CD4-positive, alpha-beta T cell treated with Interleukin-21 for 1 hour (primary cell): Measurements from ENCODE around the gene RIBC2.
"Not testable (repeated sequence)": the region's sequence is repeated elsewhere in the genome, so short reads cannot be mapped to it uniquely, and the experiment has no call there.

ENCODE experiments used
- DNase-seq: peaks from one replicate; pipeline ENCODE4 v3.0.0-alpha.2; 2020

The RIBC2 gene

GRCh38 chr22:45425531-45426265 is 12.2 kb downstream of the RIBC2 start:
- no peak for DNase-seq

DNA sequence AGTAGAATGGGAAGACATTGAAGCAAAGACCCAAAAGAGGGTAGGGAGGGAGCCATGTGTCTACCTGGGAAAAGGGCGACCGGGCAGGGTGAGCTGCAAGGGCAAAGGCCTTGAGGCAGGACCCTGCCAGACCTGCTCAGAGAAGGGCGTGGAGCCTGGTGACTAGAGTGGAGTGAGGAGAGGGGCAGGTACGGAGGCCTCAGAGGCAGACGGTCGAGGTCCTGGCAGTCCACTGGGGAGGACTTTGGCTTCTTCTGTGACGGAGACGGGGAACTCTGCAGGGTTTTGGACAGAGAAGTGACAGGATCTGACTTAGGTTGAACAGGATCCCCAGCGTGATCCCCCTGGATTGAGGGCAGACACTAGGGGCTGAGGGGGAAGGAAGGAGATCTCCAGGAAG is 12.9 kb downstream of the RIBC2 start:
- DNase-seq: no peak

DNA sequence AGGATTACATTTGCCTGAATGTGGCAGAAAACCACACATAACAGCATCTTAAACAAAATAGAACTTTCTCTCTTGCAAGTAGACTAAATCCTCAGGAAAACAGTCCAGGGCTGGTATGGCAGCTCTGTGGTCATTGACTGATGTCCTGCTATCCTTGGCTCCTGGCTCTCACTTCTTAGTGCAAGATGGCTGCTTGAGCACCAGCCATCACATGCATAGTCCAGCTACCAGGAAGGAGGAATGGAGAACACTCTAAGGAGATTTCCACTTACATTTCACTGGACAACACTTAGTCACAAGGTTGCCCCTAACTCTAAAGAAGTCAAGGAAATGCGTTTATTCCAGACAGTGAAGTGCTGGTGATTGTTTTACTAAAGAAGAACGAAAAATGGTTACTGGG is 13.6 kb downstream of the RIBC2 start:
- DNase-seq: no peak

- no peak for DNase-seq
Observed at GRCh38 chr22:45428391-45429385, 15.2 kb downstream of the RIBC2 start.

DNA sequence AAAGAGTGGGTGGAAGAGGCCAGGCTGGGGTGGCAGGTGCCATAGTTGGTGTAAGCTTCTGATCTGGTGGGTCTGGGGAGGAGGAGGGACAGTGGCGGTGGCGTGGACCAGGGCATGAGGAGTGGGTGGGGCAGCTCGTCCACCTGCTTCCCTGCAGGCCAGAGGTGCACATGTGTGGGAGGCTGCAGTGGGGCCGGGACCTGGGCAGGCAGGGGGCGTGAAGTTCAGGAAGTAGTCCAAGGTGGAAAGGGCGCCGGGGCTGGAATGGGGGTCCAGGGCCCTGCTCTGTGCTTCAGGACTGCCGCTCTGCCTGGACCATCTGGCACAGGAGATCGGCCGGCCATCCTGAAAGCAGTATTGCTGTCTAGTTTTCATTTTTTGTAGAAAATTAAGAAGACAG is 15.9 kb downstream of the RIBC2 start:
- no peak for DNase-seq

- no peak for DNase-seq
Observed at GRCh38 chr22:45429981-45430775, 16.7 kb downstream of the RIBC2 start.

GRCh38 chr22:45430871-45431270 is 17.4 kb downstream of the RIBC2 start:
- DNase-seq: no peak

DNA sequence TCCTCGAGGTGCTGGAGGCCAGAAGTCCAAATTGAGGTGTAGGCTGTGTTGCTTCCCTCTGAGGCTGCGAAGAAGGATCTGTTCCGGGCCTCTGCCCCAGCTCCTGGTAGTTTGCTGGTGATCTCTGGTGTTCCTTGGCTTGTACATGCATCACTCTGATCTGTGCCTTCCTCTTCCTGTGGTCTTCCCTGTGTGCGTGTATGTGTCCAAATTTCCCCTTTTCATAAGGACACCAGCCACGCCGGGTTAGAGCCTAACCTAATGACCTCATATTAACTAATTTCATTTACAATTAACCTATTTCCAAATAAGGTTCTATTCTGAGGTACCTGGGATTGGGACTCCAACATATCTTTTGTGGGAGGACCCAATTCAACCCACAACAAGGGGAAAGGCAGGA is 21.5 kb downstream of the RIBC2 start:
- no peak for DNase-seq

DNA sequence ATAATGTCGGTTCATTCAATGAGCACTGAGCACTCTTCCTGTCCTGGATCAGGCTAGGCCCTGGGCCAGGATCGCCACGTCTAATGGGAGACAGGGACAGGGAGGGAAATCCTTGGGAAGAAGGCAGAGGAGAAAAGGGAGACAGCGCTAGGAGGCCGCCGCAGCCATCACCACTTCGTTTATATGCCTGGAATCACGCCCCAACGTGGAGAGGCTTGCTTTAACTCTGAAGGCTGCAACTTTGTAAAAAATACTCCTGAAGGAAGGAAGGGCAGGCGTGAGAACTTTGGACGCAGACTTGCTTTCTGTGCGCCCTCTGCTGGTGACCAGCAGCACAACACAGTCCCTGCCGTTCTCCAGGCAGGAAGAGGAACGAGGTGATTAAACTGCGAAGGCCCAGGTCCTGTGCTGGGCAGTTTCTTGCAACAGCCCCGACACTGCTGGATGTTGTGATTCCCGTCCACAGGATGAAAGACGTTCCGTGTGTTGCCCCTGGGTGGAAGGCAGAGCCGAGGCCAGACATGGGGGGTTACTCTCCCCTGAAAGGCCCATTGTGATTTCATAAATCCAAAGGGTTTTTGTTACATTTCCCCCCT is 22.1 kb downstream of the RIBC2 start:
- DNase-seq: peak; percentile 85

DNA sequence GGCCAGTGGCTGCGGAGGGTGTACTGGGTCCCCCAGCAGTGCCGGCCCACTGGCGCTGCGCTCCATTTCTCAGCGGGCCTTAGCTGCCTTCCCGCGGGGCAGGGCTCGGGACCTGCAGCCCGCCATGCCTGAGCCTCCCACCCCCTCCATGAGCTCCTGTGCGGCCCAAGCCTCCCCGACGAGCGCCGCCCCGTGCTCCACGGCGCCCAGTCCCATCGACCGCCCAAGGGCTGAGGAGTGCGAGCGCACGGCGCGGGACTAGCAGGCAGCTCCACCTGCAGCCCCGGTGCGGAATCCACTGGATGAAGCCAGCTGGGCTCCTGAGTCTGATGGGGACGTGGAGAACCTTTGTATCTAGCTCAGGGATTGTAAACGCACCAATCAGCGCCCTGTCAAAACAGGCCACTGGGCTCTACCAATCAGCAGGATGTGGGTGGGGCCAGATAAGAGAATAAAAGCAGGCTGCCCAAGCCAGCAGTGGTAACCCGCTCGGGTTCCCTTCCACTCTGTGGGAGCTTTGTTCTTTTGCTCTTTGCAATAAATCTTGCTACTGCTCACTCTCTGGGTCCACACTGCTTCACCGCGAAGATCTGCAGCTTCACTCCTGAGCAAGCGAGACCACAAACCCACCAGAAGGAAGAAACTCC is 23.5 kb downstream of the RIBC2 start:
- DNase-seq: not testable (repeated sequence)

- no peak for DNase-seq
Observed at GRCh38 chr22:45438336-45438735, 24.8 kb downstream of the RIBC2 start.

DNA sequence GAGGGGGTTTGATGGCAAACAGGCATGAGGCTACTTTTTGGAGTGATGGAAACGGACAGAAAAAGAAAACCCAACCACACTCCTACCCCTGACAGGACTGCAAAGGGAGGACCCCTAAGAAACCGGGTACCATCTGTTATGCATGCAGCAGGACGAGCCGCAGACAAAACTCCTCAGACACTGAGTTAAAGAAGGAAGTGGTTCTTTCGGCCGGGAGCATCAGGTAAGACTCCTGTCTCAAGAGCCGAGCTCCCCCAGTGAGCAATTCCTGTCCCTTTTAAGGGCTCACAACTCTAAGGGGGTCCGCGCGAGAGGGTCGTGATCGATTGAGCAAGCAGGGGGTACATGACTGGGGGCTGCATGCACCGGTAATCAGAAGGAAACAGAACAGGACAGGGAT is 27.2 kb downstream of the RIBC2 start:
- not testable (repeated sequence) for DNase-seq

DNA sequence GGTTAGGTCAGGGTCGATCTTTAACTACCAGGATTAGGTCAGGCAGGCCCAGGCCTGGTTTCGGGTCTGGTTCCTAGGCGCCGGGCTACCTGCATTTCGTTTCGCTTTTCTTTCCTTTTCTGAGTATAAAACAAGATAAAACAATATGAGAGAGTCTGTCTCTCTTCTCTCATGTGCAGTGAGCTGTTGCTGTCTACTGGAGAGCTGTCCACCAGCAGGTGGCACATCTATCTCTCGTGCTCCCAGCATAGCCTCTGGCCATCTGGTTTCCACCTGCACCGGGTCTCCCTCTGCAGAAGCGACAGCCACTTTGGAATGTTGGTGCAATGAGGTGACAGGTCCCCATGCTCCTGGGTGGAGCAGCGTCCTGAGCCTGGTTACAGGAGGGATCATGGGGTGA is 27.6 kb downstream of the RIBC2 start:
- DNase-seq: peak; percentile 35

GRCh38 chr22:45442116-45442515 is 28.6 kb downstream of the RIBC2 start:
- no peak for DNase-seq

DNA sequence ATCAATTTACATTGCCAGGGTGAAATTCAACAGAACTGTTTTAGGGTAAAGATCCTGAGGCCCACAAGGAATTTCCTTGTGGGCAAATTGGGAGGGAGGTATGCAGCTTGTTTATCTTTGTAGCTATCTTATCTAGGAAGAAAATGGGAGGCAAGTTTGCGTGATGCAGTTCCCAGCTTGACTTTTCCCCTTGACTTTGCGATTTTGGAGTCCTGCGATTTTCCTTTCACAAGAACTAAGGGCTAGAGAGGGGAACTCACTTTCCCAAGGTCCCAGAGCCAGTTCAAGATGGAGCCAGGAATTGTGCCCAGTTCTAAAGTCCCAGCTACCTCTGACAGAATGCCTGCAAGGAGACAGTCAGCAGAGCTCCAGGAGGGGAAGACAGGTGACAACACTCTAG is 30.7 kb downstream of the RIBC2 start:
- DNase-seq: no peak

GRCh38 chr22:45445031-45445710 is 31.7 kb downstream of the RIBC2 start:
- no peak for DNase-seq

DNA sequence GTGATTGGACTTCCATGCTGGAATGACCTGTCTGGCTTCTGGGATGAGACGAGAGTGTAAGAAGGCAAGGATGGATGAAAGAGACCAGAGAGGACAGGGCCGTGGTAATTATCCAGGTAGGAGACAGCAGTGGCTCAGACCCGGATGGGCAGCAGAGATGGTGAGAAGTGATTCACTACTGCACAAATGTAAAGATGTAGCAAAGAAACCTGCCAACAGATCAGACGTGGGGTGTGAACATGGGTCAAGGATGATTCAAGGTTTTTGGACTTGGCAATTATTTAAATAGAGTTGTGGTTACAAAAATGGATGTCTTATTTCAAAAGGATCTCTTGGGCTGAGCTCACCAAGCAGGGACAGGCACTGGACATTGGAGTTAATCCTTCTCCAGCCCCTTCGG is 32.7 kb downstream of the RIBC2 start:
- DNase-seq: no peak

GRCh38 chr22:45447596-45447995 is 34.1 kb downstream of the RIBC2 start:
- not testable (repeated sequence) for DNase-seq

DNA sequence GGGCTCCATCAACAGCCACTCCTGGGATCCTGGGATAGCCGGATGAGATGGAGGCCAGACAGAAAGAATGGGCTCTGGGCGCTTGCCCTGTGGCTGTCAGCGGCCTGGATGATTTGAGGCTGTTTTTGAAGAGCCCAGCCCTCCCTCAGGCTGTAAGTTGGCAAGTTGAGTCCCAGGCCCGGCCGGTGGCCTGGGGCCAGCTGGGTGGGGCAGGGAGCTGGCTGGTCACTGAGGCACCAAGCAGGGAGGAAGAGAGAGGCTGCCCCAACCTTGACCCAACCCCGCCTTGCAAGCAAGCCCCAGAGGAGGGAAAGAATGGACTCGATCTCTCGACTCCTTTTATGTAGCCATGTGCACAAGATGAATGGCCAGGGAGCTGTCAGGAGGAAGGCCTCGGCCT is 34.9 kb downstream of the RIBC2 start:
- DNase-seq: no peak

GRCh38 chr22:45449442-45449841 is 35.9 kb downstream of the RIBC2 start:
- DNase-seq: not testable (repeated sequence)

- no peak for DNase-seq
Observed at GRCh38 chr22:45450101-45450785, 36.8 kb downstream of the RIBC2 start.
